ENCODE data around the gene ZNF563.

Gene ZNF563

GRCh38 chr19:12294249-12295158, 38.9 kb downstream of the ZNF563 start, which contains the start of gene ZNF44:
ZNF44 (minus strand) TSS chr19:12294883; CDS start chr19:12294694, 189 bp downstream.
- DNase-seq (ENCODE audit: low spot score) = peak; percentile 97

GRCh38 chr19:12293777-12294248, 39.6 kb downstream of the ZNF563 start:
- DNase-seq (ENCODE audit: low spot score) = peak; percentile 76

- no peak for DNase-seq (ENCODE audit: low spot score)
Measured at GRCh38 chr19:12289790-12290065, 43.7 kb downstream of the ZNF563 start.

GRCh38 chr19:12287958-12288500, 45.4 kb downstream of the ZNF563 start:
- no peak for DNase-seq (ENCODE audit: low spot score)

GRCh38 chr19:12284631-12285030, 48.8 kb downstream of the ZNF563 start:
- no peak for DNase-seq (ENCODE audit: low spot score)

GRCh38 chr19:12284226-12284625, 49.2 kb downstream of the ZNF563 start:
- DNase-seq (ENCODE audit: low spot score) = no peak

- DNase-seq (ENCODE audit: low spot score) = no peak
Measured at GRCh38 chr19:12278713-12279112, 54.7 kb downstream of the ZNF563 start.

GRCh38 chr19:12272980-12273901, 60.2 kb downstream of the ZNF563 start:
- no peak for DNase-seq (ENCODE audit: low spot score)

GRCh38 chr19:12272386-12272785, 61.0 kb downstream of the ZNF563 start:
- DNase-seq (ENCODE audit: low spot score) = no peak

- DNase-seq (ENCODE audit: low spot score) = no peak
Measured at GRCh38 chr19:12270854-12271253, 62.6 kb downstream of the ZNF563 start.
